Keratinocyte (primary cell): ENCODE results near the gene ERI3. TPM values are rescaled to one million over a fixed set of nuclear protein-coding genes. Genes with fewer than 3 reads are reported as not detected.
A peak's percentile ranks its signal among the peaks of the same experiment; 100 is the strongest.

Experiments used
- DNase-seq: peaks from one replicate; pipeline ENCODE4 v3.0.0-alpha.2; 2011; ENCODE audit warnings: low read depth, missing footprints, low spot score
- FAIRE-seq: peaks from 2 replicates; lab custom pipeline; 2011; peaks lifted over from hg19 to GRCh38; lab: Jason Lieb, UNC
- H2AFZ ChIP-seq: 2 replicates; pipeline ENCODE4 v1.6.0; 2012; ENCODE audit warnings: low read length, control low read depth, inconsistent platforms; ENCODE audit not compliant: control insufficient read depth
- H3K27ac ChIP-seq: 2 replicates; pipeline ENCODE4 v1.5.1; 2011; ENCODE audit warnings: low read length; ENCODE audit not compliant: control insufficient read depth, insufficient read depth
- H3K27me3 ChIP-seq: 3 replicates; pipeline ENCODE4 v1.6.0; 2011; ENCODE audit warnings: low read length; ENCODE audit not compliant: control insufficient read depth, insufficient read depth; ENCODE audit errors: extremely low read depth
- H3K36me3 ChIP-seq, 2 experiments: 2 replicates in 1 of 2; 3 replicates in 1 of 2; pipeline ENCODE4 v1.5.1; 2011; ENCODE audit warnings: low read length in 2 of 2, mild to moderate bottlenecking in 1 of 2; ENCODE audit not compliant: control insufficient read depth in 2 of 2, insufficient read depth in 2 of 2; ENCODE audit errors: extremely low read depth in 1 of 2
- H3K4me1 ChIP-seq: 3 replicates; pipeline ENCODE4 v1.5.1; 2011; ENCODE audit warnings: low read length; ENCODE audit not compliant: control insufficient read depth, insufficient read depth; ENCODE audit errors: extremely low read depth
- H3K4me2 ChIP-seq: 3 replicates; pipeline ENCODE4 v1.6.0; 2011; ENCODE audit warnings: low read depth, low read length; ENCODE audit not compliant: control insufficient read depth, insufficient read depth; ENCODE audit errors: extremely low read depth
- H3K4me3 ChIP-seq, 3 experiments: fragments of 200-600 bp in 1 of 3; sonication (generic) in 1 of 3; 2 replicates in 2 of 3; 3 replicates in 1 of 3; pipeline ENCODE4 v1.5.1; 2011 to 2016; ENCODE audit warnings: low read length in 3 of 3, mild to moderate bottlenecking in 3 of 3, control low read depth in 2 of 3, inconsistent platforms in 1 of 3, low read depth in 1 of 3, mixed read lengths in 1 of 3, mixed run types in 1 of 3, moderate library complexity in 1 of 3; ENCODE audit not compliant: control insufficient read depth in 2 of 3, insufficient read depth in 2 of 3; ENCODE audit errors: extremely low read depth in 1 of 3
- H3K79me2 ChIP-seq: 2 replicates; pipeline ENCODE4 v1.6.0; 2012; ENCODE audit warnings: low read length; ENCODE audit not compliant: control insufficient read depth, insufficient read depth
- H3K9ac ChIP-seq: 3 replicates; pipeline ENCODE4 v1.6.0; 2011; ENCODE audit warnings: low read length; ENCODE audit not compliant: control insufficient read depth, insufficient read depth; ENCODE audit errors: extremely low read depth
- H3K9me1 ChIP-seq: 3 replicates; pipeline ENCODE4 v1.6.0; 2011; ENCODE audit warnings: low read length; ENCODE audit not compliant: control insufficient read depth, insufficient read depth; ENCODE audit errors: extremely low read depth
- H3K9me3 ChIP-seq: 2 replicates; pipeline ENCODE4 v1.5.1; 2012; ENCODE audit warnings: low read depth, low read length; ENCODE audit not compliant: control insufficient read depth
- H4K20me1 ChIP-seq: 3 replicates; pipeline ENCODE4 v1.6.0; 2011; ENCODE audit warnings: low read length; ENCODE audit not compliant: control insufficient read depth, insufficient read depth; ENCODE audit errors: extremely low read depth
- EZH2 ChIP-seq: IDR thresholded peaks from one replicate; pipeline ENCODE4 v1.6.1; 2012; ENCODE audit warnings: inconsistent platforms, mild to moderate bottlenecking, low read length, moderate library complexity
- dilution Hi-C: fragments of 300-500 bp; cut with MboI; formaldehyde crosslinking; loops from one replicate; pipeline ENCODE4 v1.7.0; 2020; ENCODE audit warnings: low sequenced_read_pairs; ENCODE audit not compliant: extremely low pct_ligation_motif_present
- polyA plus RNA-seq, 5 experiments: library from polyadenylated mRNA; depleted of rRNA in 3 of 5; stranded (reverse) in 3 of 5; stranded (forward) in 1 of 5; unstranded in 1 of 5; fragments of >200 nt; gene quantifications; 1 replicate in 1 of 5; 2 replicates in 3 of 5; 3 replicates in 1 of 5; pipeline versions ENCODE4 v1.2.1 to v1.2.3, GENCODE V29; 2011 to 2012; ENCODE audit warnings: missing spikeins in 2 of 5, low read depth in 1 of 5, low replicate concordance in 1 of 5
- TF ChIP-seq, protein P1 (sequence below), 3 experiments: IDR thresholded peaks in 1 of 3; conservative IDR thresholded peaks in 1 of 3; optimal IDR thresholded peaks in 1 of 3; 2 replicates in 2 of 3; 3 replicates in 1 of 3; pipeline versions ENCODE3 to v1.5.1; 2011; ENCODE audit warnings: low read length in 3 of 3, mild to moderate bottlenecking in 3 of 3, moderate library complexity in 2 of 3, control low read depth in 1 of 3, inconsistent platforms in 1 of 3; ENCODE audit not compliant: insufficient read depth in 2 of 3; ENCODE audit errors: extremely low read depth in 1 of 3

The ERI3 gene
- polyA plus RNA-seq, 1 donor (not counting 4 experiments of a cell fraction or from before 2014, with no cell fraction given) = 43.7 TPM

DNA sequence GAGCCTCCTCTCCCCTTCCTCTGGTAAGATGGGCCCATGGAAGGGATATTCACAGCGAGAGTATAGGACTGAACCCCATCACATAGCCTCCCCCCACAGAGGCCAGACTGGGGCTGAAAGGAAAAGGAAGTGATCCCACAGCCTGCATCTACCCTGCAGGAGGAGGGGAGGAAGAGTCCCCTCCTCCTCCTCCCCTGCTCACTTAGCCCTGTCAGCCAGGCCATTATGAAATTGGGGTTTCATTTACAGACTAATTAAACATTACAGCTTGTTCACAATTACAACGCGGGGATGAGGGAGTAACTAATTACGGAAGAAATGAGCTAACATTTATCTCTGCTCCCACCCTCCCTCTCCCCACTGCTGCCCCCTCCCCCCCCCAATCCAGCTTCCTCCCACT is 116.4 kb downstream of the ERI3 start:
- Histone ChIP-seq H3K36me3 (peaks cover 2 to 4% of the 10 kb centered on the region in 2 experiments), H3K27me3 (no peaks in the 10 kb centered on the region), H3K27ac (no peak overlapping the region), H3K9me1 (no peaks in the 10 kb centered on the region), H3K4me2 (no peak overlapping the region), H4K20me1 (no peaks in the 10 kb centered on the region), H3K79me2 (no peaks in the 10 kb centered on the region), H3K9ac (no peak overlapping the region), H3K9me3 (no peaks in the 10 kb centered on the region), H3K4me3 (no peak overlapping the region), H3K4me1 (peaks cover 5% of the 10 kb centered on the region), H2AFZ (no peak overlapping the region)
- FAIRE-seq = no peak
- TF ChIP-seq, protein P1, sequence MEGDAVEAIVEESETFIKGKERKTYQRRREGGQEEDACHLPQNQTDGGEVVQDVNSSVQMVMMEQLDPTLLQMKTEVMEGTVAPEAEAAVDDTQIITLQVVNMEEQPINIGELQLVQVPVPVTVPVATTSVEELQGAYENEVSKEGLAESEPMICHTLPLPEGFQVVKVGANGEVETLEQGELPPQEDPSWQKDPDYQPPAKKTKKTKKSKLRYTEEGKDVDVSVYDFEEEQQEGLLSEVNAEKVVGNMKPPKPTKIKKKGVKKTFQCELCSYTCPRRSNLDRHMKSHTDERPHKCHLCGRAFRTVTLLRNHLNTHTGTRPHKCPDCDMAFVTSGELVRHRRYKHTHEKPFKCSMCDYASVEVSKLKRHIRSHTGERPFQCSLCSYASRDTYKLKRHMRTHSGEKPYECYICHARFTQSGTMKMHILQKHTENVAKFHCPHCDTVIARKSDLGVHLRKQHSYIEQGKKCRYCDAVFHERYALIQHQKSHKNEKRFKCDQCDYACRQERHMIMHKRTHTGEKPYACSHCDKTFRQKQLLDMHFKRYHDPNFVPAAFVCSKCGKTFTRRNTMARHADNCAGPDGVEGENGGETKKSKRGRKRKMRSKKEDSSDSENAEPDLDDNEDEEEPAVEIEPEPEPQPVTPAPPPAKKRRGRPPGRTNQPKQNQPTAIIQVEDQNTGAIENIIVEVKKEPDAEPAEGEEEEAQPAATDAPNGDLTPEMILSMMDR (optimal IDR thresholded peaks at IDR 0.05 in 1 of 3, IDR thresholded peaks at IDR 0.05 in 1 of 3, conservative IDR thresholded peaks at IDR 0.05 in 1 of 3; ENCODE audit: extremely low read depth in 1 of 3, insufficient read depth in 2 of 3, low read length in 3 of 3) = no peak
- TF ChIP-seq EZH2 = no peak
- DNase-seq = no peak
- dilution Hi-C loops = no loop called here

GRCh38 chr1:44237721-44238457 is 117.2 kb downstream of the ERI3 start:
- Histone ChIP-seq H3K9me3 (no peaks in the 10 kb centered on the region), H4K20me1 (no peaks in the 10 kb centered on the region), H3K9ac (no peak overlapping the region), H3K4me1 (peaks cover 5% of the 10 kb centered on the region), H3K27me3 (no peaks in the 10 kb centered on the region), H2AFZ (no peak overlapping the region), H3K79me2 (no peaks in the 10 kb centered on the region), H3K4me2 (no peak overlapping the region), H3K9me1 (no peaks in the 10 kb centered on the region), H3K27ac (no peak overlapping the region), H3K36me3 (peaks cover 0 to 1% of the 10 kb centered on the region in 2 experiments), H3K4me3 (no peak overlapping the region)
- TF ChIP-seq, protein P1 (optimal IDR thresholded peaks at IDR 0.05 in 1 of 3, IDR thresholded peaks at IDR 0.05 in 1 of 3, conservative IDR thresholded peaks at IDR 0.05 in 1 of 3; ENCODE audit: extremely low read depth in 1 of 3, insufficient read depth in 2 of 3, low read length in 3 of 3) = peak; percentile 15 to 48 (median 21)
- TF ChIP-seq EZH2 = no peak
- DNase-seq = no peak
- dilution Hi-C loops = no loop called here
- no peak for FAIRE-seq
